Measurements from ENCODE around the gene RAD18. TPM values are rescaled to one million over a fixed set of nuclear protein-coding genes. Genes with fewer than 3 reads are reported as not detected.

The RAD18 gene
- total and polyA plus RNA-seq, 7 donors = 0.51 to 2.5 (median 2.2) TPM

DNA sequence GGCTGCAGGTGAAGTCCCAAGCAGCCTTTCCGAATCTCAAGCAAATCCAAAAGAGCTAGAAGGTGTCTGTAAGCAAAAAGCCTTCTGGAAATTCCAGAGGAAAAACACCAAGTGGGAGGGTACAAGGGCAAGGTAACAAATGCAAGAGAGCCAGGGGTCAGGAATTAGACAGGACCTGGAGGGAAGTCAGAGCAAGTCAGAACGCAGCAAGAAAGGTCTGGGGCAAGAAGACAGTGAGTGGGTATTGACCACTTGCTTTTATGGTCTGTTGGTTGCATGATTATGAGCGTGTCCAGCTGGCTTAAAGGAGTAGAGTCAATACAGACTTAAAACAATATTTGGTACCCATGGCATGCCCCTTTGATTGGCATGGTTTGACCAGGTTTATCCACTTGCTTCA, 127.2 kb downstream of the RAD18 start:
- intact Hi-C loops (cut with DNase I) = no loop called here
- 78 to 89% (median 88%) methylated on average over 3 of the region's 3 CpGs for WGBS, 3 donors
- DNase-seq = no peak

DNA sequence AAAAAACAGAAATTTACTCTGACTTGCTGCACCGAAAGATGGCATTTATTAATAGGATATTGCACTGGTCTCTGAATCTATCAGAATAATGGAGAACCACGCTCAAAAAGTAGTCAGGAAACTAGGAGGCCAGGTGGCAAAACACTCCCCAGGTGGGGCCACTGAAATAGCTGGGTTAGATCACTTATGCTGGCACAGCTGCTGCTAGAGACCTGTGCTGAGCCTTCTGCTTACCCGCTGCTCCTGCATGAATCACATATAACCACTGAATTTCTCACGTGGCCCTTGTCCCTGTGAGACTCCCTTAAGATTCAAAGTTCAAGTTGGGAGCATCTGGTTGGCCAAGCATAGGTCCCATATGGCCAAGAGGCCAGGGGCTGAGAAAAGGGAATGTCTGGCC, 127.9 kb downstream of the RAD18 start:
- Histone ChIP-seq H3K27ac (no peak overlapping the region), H3K4me1 (no peaks in the 10 kb centered on the region), H3K27me3 (ENCODE audit: insufficient read depth in 3 of 3, low read length in 2 of 3) (no peaks in the 10 kb centered on the region), H3K36me3 (ENCODE audit: insufficient read depth in 1 of 2, low read depth in 1 of 2) (no peaks in the 10 kb centered on the region), H3K4me3 (no peak overlapping the region), H3K9me3 (no peaks in the 10 kb centered on the region)
- TF ChIP-seq, protein P1, sequence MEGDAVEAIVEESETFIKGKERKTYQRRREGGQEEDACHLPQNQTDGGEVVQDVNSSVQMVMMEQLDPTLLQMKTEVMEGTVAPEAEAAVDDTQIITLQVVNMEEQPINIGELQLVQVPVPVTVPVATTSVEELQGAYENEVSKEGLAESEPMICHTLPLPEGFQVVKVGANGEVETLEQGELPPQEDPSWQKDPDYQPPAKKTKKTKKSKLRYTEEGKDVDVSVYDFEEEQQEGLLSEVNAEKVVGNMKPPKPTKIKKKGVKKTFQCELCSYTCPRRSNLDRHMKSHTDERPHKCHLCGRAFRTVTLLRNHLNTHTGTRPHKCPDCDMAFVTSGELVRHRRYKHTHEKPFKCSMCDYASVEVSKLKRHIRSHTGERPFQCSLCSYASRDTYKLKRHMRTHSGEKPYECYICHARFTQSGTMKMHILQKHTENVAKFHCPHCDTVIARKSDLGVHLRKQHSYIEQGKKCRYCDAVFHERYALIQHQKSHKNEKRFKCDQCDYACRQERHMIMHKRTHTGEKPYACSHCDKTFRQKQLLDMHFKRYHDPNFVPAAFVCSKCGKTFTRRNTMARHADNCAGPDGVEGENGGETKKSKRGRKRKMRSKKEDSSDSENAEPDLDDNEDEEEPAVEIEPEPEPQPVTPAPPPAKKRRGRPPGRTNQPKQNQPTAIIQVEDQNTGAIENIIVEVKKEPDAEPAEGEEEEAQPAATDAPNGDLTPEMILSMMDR (IDR thresholded peaks at IDR 0.05) = no peak
- ATAC-seq (no peak), DNase-seq (no peak)
- intact Hi-C loops (cut with DNase I) = no loop called here
- 67 to 81% (median 79%) methylated on average over 4 of the region's 4 CpGs for WGBS, 3 donors

More for the DNA sequence above, 127.2 kb downstream of the RAD18 start:
- ATAC-seq = no peak
- H3K27ac ChIP-seq = no peak overlapping the region
- no peaks in the 10 kb centered on the region for H3K27me3 ChIP-seq (ENCODE audit: insufficient read depth in 3 of 3, low read length in 2 of 3)
- TF ChIP-seq, protein P1 (IDR thresholded peaks at IDR 0.05) = no peak
- no peaks in the 10 kb centered on the region for H3K36me3 ChIP-seq (ENCODE audit: insufficient read depth in 1 of 2, low read depth in 1 of 2)
- H3K4me3 ChIP-seq = no peak overlapping the region
- H3K4me1 ChIP-seq = no peaks in the 10 kb centered on the region
- no peaks in the 10 kb centered on the region for H3K9me3 ChIP-seq

DNA sequence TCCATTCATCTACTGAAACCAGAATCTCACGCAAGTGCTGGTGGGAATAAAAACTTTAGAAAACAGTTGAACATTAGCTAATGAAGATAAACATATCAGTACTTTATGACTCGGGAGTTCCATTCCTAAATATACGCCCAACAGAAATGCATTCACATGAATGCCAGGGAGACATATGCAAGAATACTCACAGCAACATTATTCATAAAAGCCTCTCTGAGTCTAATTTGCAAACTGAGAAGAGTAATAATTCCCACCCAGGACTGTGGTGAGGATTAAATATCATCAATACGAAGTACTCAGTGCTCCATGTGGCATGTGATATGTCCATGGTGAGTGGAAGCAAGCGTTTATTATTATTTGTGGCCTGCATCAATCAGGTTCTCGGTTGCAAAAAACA, 128.3 kb downstream of the RAD18 start:
- H3K27ac ChIP-seq = no peak overlapping the region
- H3K36me3 ChIP-seq (ENCODE audit: insufficient read depth in 1 of 2, low read depth in 1 of 2) = no peaks in the 10 kb centered on the region
- DNase-seq (no peak), ATAC-seq (no peak)
- no peaks in the 10 kb centered on the region for H3K4me1 ChIP-seq
- no peaks in the 10 kb centered on the region for H3K9me3 ChIP-seq
- intact Hi-C loops (cut with DNase I) = no loop called here
- H3K4me3 ChIP-seq = no peak overlapping the region
- TF ChIP-seq, protein P1 (IDR thresholded peaks at IDR 0.05) = no peak
- WGBS, 3 donors = 89 to 93% (median 93%) methylated on average over 6 of the region's 6 CpGs
- no peaks in the 10 kb centered on the region for H3K27me3 ChIP-seq (ENCODE audit: insufficient read depth in 3 of 3, low read length in 2 of 3)

DNA sequence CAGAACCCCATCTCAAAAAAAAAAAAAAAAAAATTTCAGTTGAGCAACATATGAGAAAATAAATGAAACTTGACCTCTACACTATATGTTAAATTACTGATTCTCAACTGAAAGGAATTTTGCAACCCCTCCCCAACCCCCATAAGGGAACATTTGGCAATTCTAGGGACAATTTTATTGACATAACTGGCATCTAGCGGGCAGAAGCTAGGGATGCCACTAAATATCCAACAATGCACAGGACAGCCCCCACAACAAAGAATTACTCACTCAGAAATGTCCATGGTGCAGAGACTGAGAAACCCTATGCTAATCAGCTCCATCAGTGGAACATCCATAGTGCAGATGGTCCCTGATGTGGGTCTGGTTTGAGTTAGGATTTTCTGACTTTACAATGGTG, 135.6 kb downstream of the RAD18 start:
- no peak overlapping the region for H3K27ac ChIP-seq
- peaks cover 0 to 3% (median 0%) of the 10 kb centered on the region in 3 donors for H3K27me3 ChIP-seq (ENCODE audit: insufficient read depth in 3 of 3, low read length in 2 of 3)
- no peak for ATAC-seq
- WGBS, 3 donors = 91 to 100% (median 94%) methylated on average over 1 of the region's 1 CpG
- H3K36me3 ChIP-seq (ENCODE audit: insufficient read depth in 1 of 2, low read depth in 1 of 2) = no peaks in the 10 kb centered on the region
- TF ChIP-seq, protein P1 (IDR thresholded peaks at IDR 0.05) = no peak
- H3K9me3 ChIP-seq = no peaks in the 10 kb centered on the region
- no peaks in the 10 kb centered on the region for H3K4me1 ChIP-seq
- intact Hi-C loops (cut with DNase I) = no loop called here
- H3K4me3 ChIP-seq = no peak overlapping the region
- no peak for DNase-seq

Other genes with a start within 250 kb of the RAD18 start
- gene CAV3, start 229.7 kb downstream of the RAD18 start, total RNA-seq = 10 to 100 TPM; 36.4 to 71.1 (median 52.5) TPM
- 10 to 100 TPM; 20.5 to 67.2 (median 49.3) TPM for gene CAV3, start 229.7 kb downstream of the RAD18 start, polyA plus RNA-seq
- gene OXTR, start 193.9 kb downstream of the RAD18 start, total RNA-seq = under 1 TPM in 2 of 4 donors, not detected in 2; 0.11 to 0.16 TPM
- gene OXTR, start 193.9 kb downstream of the RAD18 start, polyA plus RNA-seq = under 1 TPM; 0.09 to 0.38 (median 0.12) TPM

All from psoas muscle (tissue), 8 donors.